Muscle layer of duodenum (tissue), 2 donors: ENCODE measurements around the gene PPP6R2.

Source experiments
- H3K27ac ChIP-seq: one replicate; pipeline ENCODE4 v1.7.0; 2013; ENCODE audit warnings: mild to moderate bottlenecking, low read length
- H3K27me3 ChIP-seq: one replicate; pipeline ENCODE4 v1.7.0; 2013; ENCODE audit warnings: low read depth, mild to moderate bottlenecking, control low read depth, low read length
- H3K36me3 ChIP-seq, 2 donors: one replicate each; pipeline ENCODE4 v1.7.0; 2013; ENCODE audit warnings: low read length in 2 of 2, control low read depth in 1 of 2, mild to moderate bottlenecking in 1 of 2; ENCODE audit not compliant: insufficient read depth in 2 of 2, control insufficient read depth in 1 of 2
- H3K4me1 ChIP-seq, 2 donors: one replicate each; pipeline ENCODE4 v1.7.0; 2013; ENCODE audit warnings: low read length in 2 of 2, mild to moderate bottlenecking in 2 of 2, control low read depth in 1 of 2, moderate library complexity in 1 of 2; ENCODE audit not compliant: insufficient read depth in 2 of 2, control insufficient read depth in 1 of 2
- H3K4me3 ChIP-seq, 2 donors: one replicate each; pipeline ENCODE4 v1.7.0; 2013; ENCODE audit warnings: low read length in 2 of 2, low read depth in 1 of 2, mild to moderate bottlenecking in 1 of 2
- H3K9me3 ChIP-seq, 2 donors: one replicate each; pipeline ENCODE4 v1.7.0; 2013; ENCODE audit warnings: low read length in 2 of 2, control low read depth in 1 of 2, mild to moderate bottlenecking in 1 of 2; ENCODE audit not compliant: control insufficient read depth in 1 of 2
- donor health status: healthy.

PPP6R2 gene

DNA sequence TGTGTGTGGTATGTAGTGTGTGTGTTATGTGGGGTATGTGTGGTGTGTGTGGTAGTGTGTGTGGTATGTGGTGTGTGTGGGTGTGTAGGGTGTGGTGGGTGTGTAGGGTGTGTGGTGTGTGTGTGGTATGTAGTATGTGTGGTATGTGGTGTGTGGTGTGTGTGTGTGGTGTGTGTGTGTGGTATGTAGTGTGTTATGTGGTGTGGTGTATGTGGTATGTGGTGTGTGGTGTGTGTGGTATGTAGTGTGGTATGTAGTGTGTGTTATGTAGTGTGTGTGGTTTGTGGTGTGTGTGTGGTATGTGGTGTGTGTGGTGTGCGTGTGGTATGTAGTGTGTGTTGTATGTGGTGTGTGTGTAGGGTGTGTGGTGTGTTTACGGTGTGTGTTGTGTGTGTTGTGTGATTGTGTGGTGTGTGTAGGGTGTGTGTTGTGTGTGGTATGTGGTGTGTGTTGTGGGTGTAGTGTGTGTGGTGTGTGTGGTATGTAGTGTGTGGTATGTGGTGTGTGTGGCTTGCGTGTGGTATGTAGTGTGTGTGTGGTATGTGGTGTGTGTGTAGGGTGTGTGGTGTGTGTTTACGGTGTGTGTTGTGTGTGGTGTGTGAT lies 4.2 kb upstream of the PPP6R2 start:
- no peaks in the 10 kb centered on the region for H3K36me3 ChIP-seq
- no peak overlapping the region for H3K27ac ChIP-seq
- H3K27me3 ChIP-seq = no peaks in the 10 kb centered on the region
- peaks cover 0 to 8% of the 10 kb centered on the region in 2 donors for H3K4me1 ChIP-seq
- H3K9me3 ChIP-seq = no peaks in the 10 kb centered on the region
- H3K4me3 ChIP-seq = no peak overlapping the region

DNA sequence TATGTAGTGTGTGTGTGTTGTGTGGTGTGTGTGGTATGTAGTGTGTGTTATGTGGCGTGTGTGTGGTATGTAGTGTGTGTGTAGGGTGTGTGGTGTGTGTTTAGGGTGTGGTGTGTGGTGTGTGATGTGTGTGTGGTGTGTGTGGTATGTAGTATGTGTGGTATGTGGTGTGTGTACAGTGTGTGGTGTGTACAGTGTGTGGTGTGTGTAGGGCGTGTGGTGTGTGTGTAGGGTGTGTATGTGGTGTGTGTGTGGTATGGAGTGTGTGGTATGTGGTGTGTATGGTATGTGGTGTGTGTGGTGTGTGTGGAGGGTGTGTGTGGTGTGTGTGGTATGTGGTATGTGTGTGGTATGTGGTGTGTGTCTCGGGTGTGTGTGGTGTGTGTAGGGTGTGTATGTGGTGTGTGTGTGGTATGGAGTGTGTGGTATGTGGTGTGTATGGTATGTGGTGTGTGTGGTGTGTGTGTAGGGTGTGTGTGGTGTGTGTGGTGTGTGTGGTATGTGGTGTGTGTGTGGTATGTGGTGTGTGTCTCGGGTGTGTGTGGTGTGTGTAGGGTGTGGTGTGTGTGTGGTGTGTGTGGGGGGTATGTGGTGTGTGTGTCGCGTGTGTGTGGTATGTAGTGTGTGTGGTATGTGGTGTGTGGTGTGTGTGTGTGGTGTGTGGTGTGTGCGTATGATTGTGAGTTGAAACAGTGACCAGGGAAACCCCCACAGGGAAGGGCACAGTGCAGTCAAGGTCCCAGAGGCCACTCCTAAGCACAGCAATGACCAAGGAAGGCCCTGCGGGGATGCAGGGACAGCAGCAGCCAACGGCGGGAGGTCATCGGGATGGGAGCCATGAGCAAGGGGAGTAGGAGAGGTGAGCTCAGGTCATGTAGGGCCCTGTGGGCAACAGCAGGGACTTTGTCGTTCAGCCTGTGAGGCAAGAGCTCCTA lies 2.9 kb upstream of the PPP6R2 start:
- H3K4me1 ChIP-seq = peaks cover 0 to 8% of the 10 kb centered on the region in 2 donors
- no peaks in the 10 kb centered on the region for H3K27me3 ChIP-seq
- H3K4me3 ChIP-seq = no peak overlapping the region
- no peak overlapping the region for H3K27ac ChIP-seq
- H3K36me3 ChIP-seq = no peaks in the 10 kb centered on the region
- H3K9me3 ChIP-seq = no peaks in the 10 kb centered on the region

DNA sequence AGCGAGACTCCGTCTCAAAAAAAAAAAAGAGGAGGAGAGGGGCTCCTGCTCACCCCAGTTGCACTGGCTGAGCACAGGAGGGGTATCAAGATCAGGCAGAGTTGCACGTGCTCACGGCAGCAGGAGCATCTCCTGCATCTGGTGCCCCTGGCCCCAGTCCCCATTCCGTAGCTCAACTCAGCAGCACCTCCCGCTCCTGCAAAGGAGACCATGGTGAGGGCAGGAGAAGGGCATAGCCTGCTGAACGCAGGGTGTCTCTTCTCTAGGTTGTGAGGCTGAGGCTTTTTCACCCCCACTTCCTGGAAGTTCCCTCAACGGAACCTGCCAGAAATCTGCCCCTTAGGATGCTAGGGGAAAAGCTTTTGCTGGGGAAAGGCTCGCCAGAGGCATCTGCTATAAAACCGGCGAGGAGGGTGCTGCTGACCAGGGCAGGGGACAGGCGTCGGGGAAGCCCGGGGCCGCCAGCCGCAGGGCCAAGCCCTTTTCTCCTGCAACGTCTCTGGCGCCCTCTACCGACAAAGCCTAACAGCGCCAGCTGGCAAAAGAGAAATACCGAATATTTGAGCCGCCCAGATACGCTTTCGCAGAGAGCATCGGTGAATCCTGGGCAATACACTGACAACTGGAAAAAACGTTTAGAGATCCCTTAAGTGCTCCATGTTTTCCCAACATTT lies 1.0 kb upstream of the PPP6R2 start:
- Histone ChIP-seq H3K36me3 (no peaks in the 10 kb centered on the region), H3K27me3 (no peaks in the 10 kb centered on the region), H3K4me1 (peaks cover 0 to 21% of the 10 kb centered on the region in 2 donors), H3K27ac (peak overlapping the region; percentile 9), H3K4me3 (peak overlapping the region; percentile 72 to 88), H3K9me3 (no peaks in the 10 kb centered on the region)

DNA sequence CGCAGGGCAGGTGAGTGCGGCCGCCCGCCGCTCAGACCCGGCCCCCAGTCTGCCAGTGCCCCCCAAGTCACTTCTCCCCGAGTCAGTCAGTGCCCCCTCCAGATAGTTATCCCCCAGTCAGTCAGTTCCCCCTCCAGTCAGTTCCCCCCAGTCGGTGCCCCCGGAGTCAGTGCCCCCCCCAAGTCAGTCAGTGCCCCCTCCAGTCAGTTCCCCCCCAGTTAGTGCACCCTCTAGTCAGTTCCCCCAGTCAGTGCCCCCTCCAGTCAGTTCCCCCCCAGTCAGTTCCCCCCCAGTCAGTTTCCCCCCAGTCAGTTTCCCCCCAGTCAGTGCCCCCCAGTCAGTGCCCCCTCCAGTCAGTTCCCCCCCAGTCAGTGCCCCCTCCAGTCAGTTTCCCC lies 411 bp downstream of the PPP6R2 start:
- peak overlapping the region; percentile 52 to 88 for H3K4me3 ChIP-seq
- peaks cover 0 to 5% of the 10 kb centered on the region in 2 donors for H3K36me3 ChIP-seq
- peaks cover 0 to 27% of the 10 kb centered on the region in 2 donors for H3K4me1 ChIP-seq
- H3K27me3 ChIP-seq = no peaks in the 10 kb centered on the region
- no peaks in the 10 kb centered on the region for H3K9me3 ChIP-seq
- no peak overlapping the region for H3K27ac ChIP-seq

DNA sequence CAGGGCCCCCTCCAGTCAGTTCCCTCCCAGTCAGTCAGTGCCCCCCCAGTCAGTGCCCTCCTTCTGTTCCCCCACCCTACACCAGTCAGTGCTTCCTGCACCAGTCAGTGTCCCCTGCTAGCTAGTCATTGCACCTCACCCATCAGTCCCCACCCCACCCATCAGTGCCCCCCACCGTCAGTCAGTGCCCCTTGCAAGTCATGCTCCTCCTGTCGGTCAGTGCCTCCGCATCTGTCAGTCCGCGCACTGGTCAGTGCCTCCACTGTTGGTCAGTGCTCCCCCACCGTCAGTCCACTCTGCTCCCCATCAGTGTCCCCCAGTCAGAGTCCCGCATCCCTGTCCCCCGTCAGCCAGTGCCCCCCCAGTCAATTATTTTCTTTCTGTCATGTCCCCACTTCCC lies 3.3 kb downstream of the PPP6R2 start:
- Histone ChIP-seq H3K36me3 (peaks cover 0 to 5% of the 10 kb centered on the region in 2 donors), H3K4me1 (peaks cover 0 to 27% of the 10 kb centered on the region in 2 donors), H3K27ac (no peak overlapping the region), H3K27me3 (no peaks in the 10 kb centered on the region), H3K4me3 (no peak overlapping the region), H3K9me3 (no peaks in the 10 kb centered on the region)

DNA sequence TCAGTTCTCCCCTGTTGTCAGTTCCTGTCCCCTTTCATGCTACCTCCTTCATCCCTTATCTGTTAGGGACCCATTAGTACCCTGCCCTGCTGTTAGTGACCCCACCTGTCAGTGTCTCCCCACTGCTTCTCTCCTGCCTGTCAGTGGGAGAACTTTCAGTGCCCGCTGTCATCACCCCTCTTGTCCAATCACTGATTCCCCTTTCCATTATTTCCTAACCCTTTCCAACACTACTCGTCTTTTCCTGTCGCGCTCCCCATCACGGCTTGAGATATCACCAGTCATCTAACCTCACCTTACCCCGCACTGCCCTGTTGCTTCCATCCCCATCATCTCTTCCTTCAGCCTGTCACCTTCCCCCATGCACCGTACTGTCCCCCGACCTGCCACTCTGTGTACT lies 4.0 kb downstream of the PPP6R2 start:
- Histone ChIP-seq H3K4me1 (peaks cover 0 to 25% of the 10 kb centered on the region in 2 donors), H3K27me3 (no peaks in the 10 kb centered on the region), H3K4me3 (no peak overlapping the region)

DNA sequence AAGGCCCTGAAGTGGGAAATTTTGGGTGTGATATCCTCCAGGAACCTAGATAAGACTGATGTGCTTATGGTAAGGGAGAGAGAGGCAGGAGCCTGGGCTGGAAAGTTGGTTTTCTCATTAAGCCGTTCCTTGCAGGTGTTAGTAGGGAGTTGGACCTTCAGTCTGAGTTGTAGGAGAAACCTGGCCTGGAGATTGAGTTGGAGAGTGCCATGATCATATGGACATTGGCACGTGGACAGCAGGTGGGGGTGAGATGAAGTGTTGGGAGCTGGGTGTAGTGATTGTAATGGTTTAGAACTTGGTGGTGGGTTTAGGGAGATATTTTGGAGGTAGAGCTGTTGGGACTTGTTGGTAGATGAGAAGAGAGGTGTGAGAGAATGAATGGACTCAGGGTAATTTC lies 4.9 kb downstream of the PPP6R2 start:
- Histone ChIP-seq H3K36me3 (peaks cover 5% of the 10 kb centered on the region in 2 donors), H3K4me1 (peaks cover 0 to 19% of the 10 kb centered on the region in 2 donors), H3K9me3 (no peaks in the 10 kb centered on the region), H3K4me3 (no peak overlapping the region), H3K27ac (no peak overlapping the region), H3K27me3 (no peaks in the 10 kb centered on the region)

More for the DNA sequence above, 4.0 kb downstream of the PPP6R2 start:
- H3K9me3 ChIP-seq = no peaks in the 10 kb centered on the region
- H3K36me3 ChIP-seq = peaks cover 0 to 5% of the 10 kb centered on the region in 2 donors
- H3K27ac ChIP-seq = no peak overlapping the region

DNA sequence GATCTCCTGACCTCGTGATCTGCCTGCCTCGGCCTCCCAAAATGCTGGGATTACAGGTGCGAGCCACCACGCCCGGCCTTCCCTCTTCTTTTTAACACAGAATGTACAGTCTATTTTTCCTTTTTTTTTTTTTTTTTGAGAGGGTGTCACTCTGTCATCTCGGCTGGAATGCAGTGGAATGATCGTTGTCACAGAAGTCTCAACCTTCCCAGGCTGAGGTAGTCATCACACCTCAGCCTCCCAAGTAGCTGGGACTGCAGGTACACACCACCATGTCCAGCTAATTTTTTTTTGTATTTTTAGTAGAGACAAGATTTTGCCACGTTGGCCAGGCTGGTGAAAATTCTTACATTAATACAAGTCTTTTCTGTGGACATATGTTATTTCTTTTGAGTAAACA lies 13.1 kb downstream of the PPP6R2 start:
- H3K4me3 ChIP-seq = no peak overlapping the region
- H3K36me3 ChIP-seq = peaks cover 8 to 14% of the 10 kb centered on the region in 2 donors
- H3K4me1 ChIP-seq = peaks cover 0 to 2% of the 10 kb centered on the region in 2 donors
- no peaks in the 10 kb centered on the region for H3K9me3 ChIP-seq
- H3K27ac ChIP-seq = no peak overlapping the region
- no peaks in the 10 kb centered on the region for H3K27me3 ChIP-seq

DNA sequence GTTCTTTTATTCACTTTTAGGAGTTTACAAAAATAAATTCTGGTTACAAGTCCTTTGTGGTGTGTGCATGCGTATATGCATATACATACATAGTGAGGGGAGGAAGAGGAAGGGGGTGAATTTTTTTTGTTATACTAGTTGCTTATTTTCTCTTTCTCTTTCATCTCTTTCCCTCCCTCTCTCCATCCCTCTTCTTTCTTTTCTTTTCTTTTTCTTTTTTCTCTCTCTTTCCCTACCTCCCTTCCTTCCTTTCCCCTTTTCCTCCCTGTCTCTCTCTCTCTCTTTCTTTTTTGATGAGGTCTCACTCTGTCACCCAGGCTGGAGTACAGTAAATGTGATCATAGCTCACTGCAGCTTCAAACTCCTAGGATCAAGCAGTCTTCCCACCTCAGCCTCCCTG lies 14.1 kb downstream of the PPP6R2 start:
- H3K9me3 ChIP-seq = no peaks in the 10 kb centered on the region
- H3K4me3 ChIP-seq = no peak overlapping the region
- no peak overlapping the region for H3K27ac ChIP-seq
- H3K4me1 ChIP-seq = peaks cover 0 to 10% of the 10 kb centered on the region in 2 donors
- peaks cover 8 to 14% of the 10 kb centered on the region in 2 donors for H3K36me3 ChIP-seq
- no peaks in the 10 kb centered on the region for H3K27me3 ChIP-seq

DNA sequence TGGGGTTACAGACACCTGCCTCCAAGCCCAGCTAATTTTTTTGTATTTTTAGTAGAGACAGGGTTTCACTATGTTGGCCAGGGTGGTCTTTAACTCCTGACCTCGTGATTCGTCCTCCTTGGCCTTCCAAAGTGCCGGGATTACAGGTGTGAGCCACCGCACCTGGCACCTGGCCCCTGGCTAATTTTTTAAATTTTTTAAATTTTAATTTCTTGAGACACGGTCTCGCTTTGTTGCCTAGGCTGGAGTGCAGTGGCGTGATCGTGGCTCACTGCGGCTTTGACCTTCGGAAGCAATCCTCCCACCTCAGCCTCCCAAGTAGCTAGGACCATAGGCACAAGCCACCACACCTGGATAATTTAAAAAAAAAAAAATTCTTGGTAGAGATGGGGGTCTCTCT lies 14.6 kb downstream of the PPP6R2 start:
- peaks cover 8 to 12% of the 10 kb centered on the region in 2 donors for H3K36me3 ChIP-seq
- no peak overlapping the region for H3K27ac ChIP-seq
- H3K27me3 ChIP-seq = no peaks in the 10 kb centered on the region
- no peaks in the 10 kb centered on the region for H3K9me3 ChIP-seq
- peaks cover 0 to 11% of the 10 kb centered on the region in 2 donors for H3K4me1 ChIP-seq
- no peak overlapping the region for H3K4me3 ChIP-seq

DNA sequence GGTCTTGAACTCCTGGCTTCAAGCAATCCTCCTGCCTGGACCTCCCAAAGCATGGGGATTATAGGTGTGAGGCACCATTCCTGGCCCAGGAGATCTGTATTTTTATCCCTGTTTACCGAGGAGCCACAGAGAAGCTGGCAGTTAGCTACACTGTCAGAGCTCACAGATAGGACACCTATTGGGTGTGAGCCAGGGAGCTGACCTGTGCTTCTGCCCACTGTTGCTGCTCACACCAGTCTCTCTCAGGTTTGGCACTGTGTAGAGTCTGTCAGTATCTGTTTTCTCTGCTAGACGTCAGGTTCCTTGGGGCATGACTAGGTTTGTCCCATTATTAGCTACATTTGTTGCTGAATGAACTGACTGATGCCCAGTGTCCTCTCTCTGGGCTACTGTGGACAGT lies 17.5 kb downstream of the PPP6R2 start:
- no peaks in the 10 kb centered on the region for H3K9me3 ChIP-seq
- H3K4me3 ChIP-seq = no peak overlapping the region
- no peaks in the 10 kb centered on the region for H3K27me3 ChIP-seq
- H3K4me1 ChIP-seq = peaks cover 0 to 12% of the 10 kb centered on the region in 2 donors
- peaks cover 8% of the 10 kb centered on the region in 2 donors for H3K36me3 ChIP-seq
- no peak overlapping the region for H3K27ac ChIP-seq
